Ishikawa (cell line): ENCODE measurements around the gene DLGAP3.

ENCODE experiments used
- CEBPB ChIP-seq: IDR thresholded peaks from 2 replicates; pipeline ENCODE4 v1.6.1; 2012
- CREB1 ChIP-seq: IDR thresholded peaks from 2 replicates; pipeline ENCODE4 v1.6.1; 2012; ENCODE audit warnings: low read depth
- EGR1 ChIP-seq: IDR thresholded peaks from 2 replicates; pipeline ENCODE4 v1.6.1; 2012
- EP300 ChIP-seq: IDR thresholded peaks from 2 replicates; pipeline ENCODE4 v1.6.1; 2012; ENCODE audit warnings: borderline replicate concordance
- FOXM1 ChIP-seq: IDR thresholded peaks from 2 replicates; pipeline ENCODE4 v1.6.1; 2012; ENCODE audit warnings: low read depth, borderline replicate concordance
- NFIC ChIP-seq: IDR thresholded peaks from 2 replicates; pipeline ENCODE4 v1.6.1; 2012
- RAD21 ChIP-seq: IDR thresholded peaks from 2 replicates; pipeline ENCODE4 v1.6.1; 2012; ENCODE audit warnings: low read depth
- TAF1 ChIP-seq: IDR thresholded peaks from 2 replicates; pipeline ENCODE4 v1.6.1; 2012; ENCODE audit warnings: low read depth, mild to moderate bottlenecking
- TCF12 ChIP-seq: IDR thresholded peaks from 2 replicates; pipeline ENCODE4 v1.6.1; 2012; ENCODE audit warnings: low read depth
- TEAD4 ChIP-seq: IDR thresholded peaks from 2 replicates; pipeline ENCODE4 v1.6.1; 2012
- USF1 ChIP-seq: IDR thresholded peaks from 2 replicates; pipeline ENCODE4 v1.6.1; 2012
- YY1 ChIP-seq: IDR thresholded peaks from 2 replicates; pipeline ENCODE4 v1.6.1; 2012; ENCODE audit warnings: low read depth
- ZBTB7A ChIP-seq: IDR thresholded peaks from 2 replicates; pipeline ENCODE4 v1.6.1; 2012; ENCODE audit warnings: low read depth
- TF ChIP-seq, protein P1 (sequence below): IDR thresholded peaks from 2 replicates; pipeline ENCODE4 v1.6.1; 2012; ENCODE audit warnings: low read depth, mild to moderate bottlenecking
- TF ChIP-seq, protein P2 (sequence below): IDR thresholded peaks from 2 replicates; pipeline ENCODE4 v1.6.1; 2012

DLGAP3 gene

GRCh38 chr1:34866762-34867109, 62.7 kb downstream of the DLGAP3 start:
- no peak for TF ChIP-seq CEBPB
- TF ChIP-seq TEAD4, result no peak
- no peak for TF ChIP-seq EGR1
- no peak for TF ChIP-seq TCF12
- no peak for TF ChIP-seq YY1
- TF ChIP-seq EP300, result no peak
- TF ChIP-seq RAD21, result no peak

DNA sequence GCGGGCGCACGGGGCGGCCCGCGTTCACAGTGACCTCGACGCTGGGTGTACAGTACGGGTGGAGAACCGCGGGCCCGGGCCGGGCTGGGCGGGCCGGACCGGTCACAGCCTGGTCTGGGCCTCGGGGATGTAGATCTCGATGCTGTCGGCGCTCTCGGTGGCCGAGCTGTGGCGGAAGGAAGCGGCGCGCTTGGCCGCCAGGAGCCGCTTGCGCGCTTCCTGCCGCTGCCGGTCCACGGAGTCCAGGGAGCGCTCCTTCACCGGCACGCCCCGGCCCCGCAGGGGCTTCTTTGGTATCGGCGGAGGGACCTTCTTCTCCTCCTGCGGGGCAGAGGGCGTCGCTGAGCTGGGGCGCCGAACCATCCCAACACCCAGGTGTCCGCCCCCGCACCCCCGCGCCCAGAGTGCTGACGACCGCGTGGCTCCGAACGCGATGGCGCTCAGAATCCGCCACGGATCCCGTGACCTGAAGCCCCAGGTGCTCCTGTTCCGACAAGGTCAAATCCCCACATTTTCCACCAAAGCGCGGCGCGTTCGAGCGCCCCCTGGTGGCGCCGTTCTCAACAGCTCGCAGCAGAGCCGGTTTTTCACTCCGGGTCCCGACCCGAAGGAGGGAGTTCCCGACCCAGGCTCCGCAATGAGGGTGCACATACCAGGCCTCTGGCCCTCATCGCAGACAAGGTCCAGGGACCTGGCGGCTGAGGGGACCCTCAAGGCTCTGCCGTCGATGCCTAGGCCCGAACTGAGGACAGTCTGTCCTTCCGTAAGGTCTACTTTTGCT, 63.3 kb downstream of the DLGAP3 start:
- TF ChIP-seq TEAD4 (no peak), RAD21 (peak; percentile 50; the same call in 1 of the 2 replicates), ZBTB7A (no peak), YY1 (0 out of 2 replicates have a peak, but pooled peaks have one; percentile 21), FOXM1 (no peak), TAF1 (peak; percentile 47; the same call in 1 of the 2 replicates), USF1 (peak; percentile 73), TCF12 (no peak), EGR1 (peak; percentile 65), CEBPB (no peak)
- TF ChIP-seq, protein P1, sequence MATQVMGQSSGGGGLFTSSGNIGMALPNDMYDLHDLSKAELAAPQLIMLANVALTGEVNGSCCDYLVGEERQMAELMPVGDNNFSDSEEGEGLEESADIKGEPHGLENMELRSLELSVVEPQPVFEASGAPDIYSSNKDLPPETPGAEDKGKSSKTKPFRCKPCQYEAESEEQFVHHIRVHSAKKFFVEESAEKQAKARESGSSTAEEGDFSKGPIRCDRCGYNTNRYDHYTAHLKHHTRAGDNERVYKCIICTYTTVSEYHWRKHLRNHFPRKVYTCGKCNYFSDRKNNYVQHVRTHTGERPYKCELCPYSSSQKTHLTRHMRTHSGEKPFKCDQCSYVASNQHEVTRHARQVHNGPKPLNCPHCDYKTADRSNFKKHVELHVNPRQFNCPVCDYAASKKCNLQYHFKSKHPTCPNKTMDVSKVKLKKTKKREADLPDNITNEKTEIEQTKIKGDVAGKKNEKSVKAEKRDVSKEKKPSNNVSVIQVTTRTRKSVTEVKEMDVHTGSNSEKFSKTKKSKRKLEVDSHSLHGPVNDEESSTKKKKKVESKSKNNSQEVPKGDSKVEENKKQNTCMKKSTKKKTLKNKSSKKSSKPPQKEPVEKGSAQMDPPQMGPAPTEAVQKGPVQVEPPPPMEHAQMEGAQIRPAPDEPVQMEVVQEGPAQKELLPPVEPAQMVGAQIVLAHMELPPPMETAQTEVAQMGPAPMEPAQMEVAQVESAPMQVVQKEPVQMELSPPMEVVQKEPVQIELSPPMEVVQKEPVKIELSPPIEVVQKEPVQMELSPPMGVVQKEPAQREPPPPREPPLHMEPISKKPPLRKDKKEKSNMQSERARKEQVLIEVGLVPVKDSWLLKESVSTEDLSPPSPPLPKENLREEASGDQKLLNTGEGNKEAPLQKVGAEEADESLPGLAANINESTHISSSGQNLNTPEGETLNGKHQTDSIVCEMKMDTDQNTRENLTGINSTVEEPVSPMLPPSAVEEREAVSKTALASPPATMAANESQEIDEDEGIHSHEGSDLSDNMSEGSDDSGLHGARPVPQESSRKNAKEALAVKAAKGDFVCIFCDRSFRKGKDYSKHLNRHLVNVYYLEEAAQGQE, result peak; percentile 23; the same call in 1 of the 2 replicates
- TF ChIP-seq, protein P2, sequence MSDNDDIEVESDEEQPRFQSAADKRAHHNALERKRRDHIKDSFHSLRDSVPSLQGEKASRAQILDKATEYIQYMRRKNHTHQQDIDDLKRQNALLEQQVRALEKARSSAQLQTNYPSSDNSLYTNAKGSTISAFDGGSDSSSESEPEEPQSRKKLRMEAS, result peak; percentile 91

DNA sequence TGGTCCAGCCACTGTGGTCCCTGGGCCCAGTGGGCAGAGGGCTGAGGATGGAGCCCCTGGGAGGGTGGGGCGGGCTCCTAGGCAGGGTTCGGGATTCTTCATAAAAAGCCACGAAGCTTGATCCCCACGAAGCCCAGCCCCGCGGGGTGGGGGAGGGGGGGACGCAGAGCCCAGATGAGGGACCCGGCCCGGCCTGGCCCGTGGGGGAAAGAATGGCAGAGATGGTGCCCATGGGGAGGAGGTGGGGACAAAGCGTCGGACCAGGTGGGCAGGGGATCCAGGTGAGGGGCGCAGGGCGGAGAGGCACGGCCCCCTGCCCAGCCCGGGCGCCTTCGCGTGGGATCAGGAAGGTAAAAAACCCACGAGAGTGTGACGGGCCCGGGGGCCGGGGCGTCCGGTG, 63.9 kb downstream of the DLGAP3 start:
- no peak for TF ChIP-seq TEAD4
- TF ChIP-seq CREB1, result no peak
- no peak for TF ChIP-seq FOXM1
- no peak for TF ChIP-seq NFIC
- TF ChIP-seq EP300, result no peak
- no peak for TF ChIP-seq YY1
- no peak for TF ChIP-seq TAF1
- no peak for TF ChIP-seq ZBTB7A
- no peak for TF ChIP-seq RAD21
- no peak for TF ChIP-seq CEBPB
- TF ChIP-seq TCF12, result no peak
- TF ChIP-seq, protein P2, result no peak
- no peak for TF ChIP-seq USF1
- TF ChIP-seq EGR1, result no peak
- TF ChIP-seq, protein P1, result no peak

DNA sequence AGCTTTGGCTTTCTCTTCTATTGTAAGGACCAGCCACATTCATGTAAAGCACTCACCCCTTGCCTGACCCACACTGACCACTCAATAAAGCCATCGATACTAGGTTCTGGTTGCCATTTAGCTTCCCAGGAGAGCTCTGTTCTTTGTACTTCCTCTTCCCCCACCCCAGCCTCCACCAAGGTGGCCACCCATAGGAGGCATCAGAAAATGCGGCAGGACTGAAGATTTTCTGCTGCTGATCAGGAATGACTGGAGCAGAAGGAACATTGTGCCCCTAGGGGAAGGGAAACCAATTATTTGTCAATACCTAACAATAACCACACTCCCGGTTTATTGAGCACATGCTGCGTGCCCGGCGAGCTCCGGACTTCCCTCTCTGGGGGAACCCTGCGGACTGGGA, 64.7 kb downstream of the DLGAP3 start:
- TF ChIP-seq, protein P2, result no peak
- TF ChIP-seq CREB1, result no peak
- TF ChIP-seq RAD21, result no peak

DNA sequence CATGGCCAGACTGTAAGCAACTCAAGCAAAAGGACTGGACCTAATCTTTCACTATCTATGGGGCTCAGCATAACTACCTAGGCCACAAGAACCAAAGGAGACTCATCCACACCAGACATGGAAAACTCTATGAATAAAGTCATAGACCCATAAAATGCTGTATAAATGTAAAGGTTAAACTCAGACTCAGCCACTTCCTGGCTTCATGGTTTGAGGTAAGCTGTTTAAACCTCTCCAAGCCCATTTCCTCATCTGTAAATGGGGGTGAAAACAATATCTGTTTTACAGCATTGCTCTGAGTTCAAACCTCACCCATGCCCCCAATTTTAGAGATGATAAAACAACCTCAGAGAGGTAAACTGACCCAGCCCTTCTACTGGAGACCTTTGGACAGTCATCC, 65.9 kb downstream of the DLGAP3 start:
- no peak for TF ChIP-seq RAD21
- no peak for TF ChIP-seq ZBTB7A

DNA sequence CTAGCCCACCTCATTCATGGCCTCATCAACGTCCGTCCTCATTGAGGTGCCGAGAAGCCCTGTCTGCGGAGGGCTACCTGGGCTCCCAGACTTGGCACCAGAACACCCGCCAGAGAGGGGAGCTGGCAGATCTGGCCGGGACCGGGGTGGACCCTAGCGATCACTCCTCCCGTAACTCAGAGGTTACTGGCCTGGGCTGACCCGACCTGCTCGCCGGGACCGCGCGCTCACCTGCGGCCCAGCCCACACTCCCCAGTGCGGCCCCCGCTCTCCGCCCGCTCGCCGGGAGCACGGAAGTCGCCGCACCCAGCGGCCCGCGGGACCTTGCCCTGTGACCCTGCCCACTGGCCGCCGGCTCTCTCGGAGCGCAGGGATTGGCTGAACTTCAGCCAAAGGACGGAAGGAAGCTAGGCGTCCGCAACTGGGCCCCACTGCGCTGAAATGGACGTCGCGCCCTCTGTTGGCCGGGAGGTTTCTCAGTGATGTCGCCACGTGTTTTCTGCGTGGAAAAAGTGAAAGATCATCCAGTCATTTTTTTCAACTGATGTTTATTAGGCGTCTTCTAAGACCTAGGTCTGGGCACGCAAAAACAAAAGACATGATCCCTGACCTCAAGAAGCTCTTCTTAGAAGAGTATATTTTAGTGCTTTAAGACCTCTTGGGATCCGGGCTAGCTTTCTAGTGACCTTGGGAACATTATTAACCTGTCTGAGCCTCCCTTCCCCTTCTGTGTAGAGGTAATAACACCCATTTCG, 69.8 kb downstream of the DLGAP3 start, which contains the start of gene SMIM12:
Gene SMIM12 (minus strand): TSS at position 304 of the 755 bp plus-strand sequence. CDS start 3,772 bp downstream, outside the sequence.
- TF ChIP-seq EP300 (no peak), FOXM1 (0 out of 2 replicates have a peak, but pooled peaks have one; percentile 16), CREB1 (0 out of 2 replicates have a peak, but pooled peaks have one; percentile 39), EGR1 (no peak), TEAD4 (no peak), USF1 (peak; percentile 73), RAD21 (no peak), TAF1 (peak; percentile 85), YY1 (peak; percentile 65), NFIC (peak; percentile 79), ZBTB7A (0 out of 2 replicates have a peak, but pooled peaks have one; percentile 28), TCF12 (peak; percentile 59; the same call in 1 of the 2 replicates), CEBPB (no peak)
- TF ChIP-seq, protein P1, result no peak
- TF ChIP-seq, protein P2, result peak; percentile 99
